ENCODE measurements around the gene EIF1AD.
A peak's percentile ranks its signal among the peaks of the same experiment; 100 is the strongest.
"Not testable (repeated sequence)": the region's sequence is repeated elsewhere in the genome, so short reads cannot be mapped to it uniquely, and the experiment has no call there.

EIF1AD gene

DNA sequence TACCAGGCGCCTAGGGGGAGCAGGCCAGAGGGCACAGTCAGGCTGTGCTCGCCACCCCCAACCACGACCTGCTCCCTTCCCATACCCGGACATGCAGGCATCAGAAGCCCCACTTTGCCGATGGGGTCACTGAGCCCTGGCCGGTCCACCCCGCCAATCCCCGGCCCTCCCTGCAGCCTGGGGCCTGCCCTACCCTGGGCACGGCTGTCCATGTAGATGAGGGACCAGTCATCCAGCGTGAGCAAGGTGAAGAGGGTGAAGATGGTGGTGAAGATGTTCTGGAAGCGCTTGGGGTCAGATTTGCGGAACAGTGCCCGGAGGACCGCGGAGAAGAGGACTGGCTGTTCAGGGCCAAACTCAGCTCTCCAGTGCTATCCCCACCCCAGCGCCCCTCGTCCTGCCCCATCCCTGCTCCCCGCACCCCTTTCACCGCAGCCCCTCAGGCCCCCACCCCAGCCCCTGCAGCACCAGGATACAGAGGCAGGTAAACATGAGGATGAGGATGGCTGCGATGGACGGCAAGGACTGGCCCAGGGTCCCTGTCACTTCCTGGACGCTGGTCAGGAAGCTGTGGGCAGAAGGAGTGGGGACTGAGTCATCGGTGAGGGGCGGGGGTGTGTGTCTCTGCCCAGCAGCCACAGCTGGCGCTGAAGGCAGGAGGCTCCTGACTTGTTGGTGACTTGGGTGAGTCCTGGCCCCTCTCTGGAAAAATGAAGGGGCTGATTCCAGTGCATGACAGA lies 18.8 kb upstream of the EIF1AD start:
- DNase-seq = no peak

DNA sequence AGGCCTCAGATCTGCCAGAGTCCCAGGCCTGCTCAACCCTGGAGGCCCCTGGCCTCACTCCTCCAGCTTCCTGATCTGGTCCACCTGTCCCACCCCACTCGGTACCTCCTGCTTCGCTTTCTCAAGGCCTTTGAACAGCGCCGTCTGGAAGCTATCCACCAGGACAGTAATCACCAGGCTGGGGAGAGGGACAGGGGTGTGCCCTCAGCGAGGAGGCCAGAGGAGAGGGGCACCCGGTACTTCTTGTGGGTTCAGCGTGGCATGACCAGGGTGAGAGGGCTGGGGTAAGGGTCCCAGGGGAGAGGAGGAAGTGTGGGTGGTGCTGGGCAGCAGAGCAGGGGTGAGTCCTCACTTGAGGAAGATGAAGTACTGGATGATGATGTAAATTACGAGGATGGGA lies 18.3 kb upstream of the EIF1AD start:
- DNase-seq = no peak

DNA sequence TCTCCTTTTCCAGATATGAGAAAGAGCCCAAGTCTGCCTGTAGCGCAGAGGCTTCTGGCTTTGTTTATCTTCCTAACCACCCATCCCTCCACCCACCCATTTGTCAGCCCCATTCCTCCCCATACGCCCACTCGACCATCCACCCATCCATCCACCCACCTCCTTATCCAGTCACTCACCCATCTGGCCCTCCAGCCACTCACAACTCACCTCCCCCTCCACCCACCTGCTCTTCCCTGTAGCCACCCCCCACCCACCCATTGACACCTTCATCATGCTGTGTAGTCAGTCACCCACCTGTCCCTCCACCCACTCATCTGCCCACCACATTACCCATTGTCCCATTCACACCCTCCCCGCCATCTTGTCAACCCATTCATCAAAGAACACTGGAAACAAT lies 15.4 kb upstream of the EIF1AD start:
- no peak for DNase-seq

DNA sequence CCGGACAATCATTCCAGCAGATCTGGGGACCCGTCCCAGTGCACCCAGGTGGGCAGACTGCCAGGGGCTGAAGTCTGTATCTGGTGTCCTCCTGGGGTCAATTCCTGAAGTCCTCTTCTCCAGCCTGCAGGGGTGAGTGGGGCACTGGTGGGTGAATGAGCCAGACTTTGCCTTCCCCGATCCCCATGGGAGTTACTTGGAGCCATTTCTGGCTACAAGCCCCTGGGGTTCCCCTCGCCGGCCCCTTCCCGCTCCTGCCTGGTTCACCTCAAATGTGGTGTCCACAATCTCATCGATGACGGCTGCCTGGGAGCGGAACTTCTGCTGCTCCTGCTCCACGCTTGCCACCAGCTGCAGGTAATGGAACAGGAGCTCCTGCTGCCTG lies 14.8 kb upstream of the EIF1AD start:
- no peak for DNase-seq

GRCh38 chr11:66015936-66016792 lies 14.2 kb upstream of the EIF1AD start:
- peak; percentile 46 for DNase-seq

DNA sequence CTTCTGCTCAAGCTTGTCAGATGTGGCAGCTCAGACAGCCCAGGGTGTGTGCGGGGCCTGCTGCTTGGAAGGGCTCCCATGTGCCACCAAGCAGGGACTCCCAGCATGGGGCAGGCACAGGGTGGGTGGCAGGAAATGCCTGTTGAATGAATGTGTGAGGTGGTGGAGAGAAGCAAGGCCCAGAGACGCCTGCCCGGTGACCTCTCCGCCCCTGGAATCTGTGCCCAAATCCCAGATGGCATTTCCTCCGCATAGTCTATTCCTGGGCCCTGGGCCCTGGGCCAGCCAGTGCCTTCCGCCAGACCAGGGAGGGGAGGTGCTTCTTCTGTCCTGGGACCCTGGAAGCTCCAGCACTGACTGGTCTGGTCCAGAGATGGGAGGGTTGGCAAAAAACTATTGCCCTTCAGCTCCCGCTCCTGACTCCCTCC lies 13.5 kb upstream of the EIF1AD start:
- no peak for DNase-seq

GRCh38 chr11:66014804-66015453 lies 13.0 kb upstream of the EIF1AD start:
- no peak for DNase-seq

DNA sequence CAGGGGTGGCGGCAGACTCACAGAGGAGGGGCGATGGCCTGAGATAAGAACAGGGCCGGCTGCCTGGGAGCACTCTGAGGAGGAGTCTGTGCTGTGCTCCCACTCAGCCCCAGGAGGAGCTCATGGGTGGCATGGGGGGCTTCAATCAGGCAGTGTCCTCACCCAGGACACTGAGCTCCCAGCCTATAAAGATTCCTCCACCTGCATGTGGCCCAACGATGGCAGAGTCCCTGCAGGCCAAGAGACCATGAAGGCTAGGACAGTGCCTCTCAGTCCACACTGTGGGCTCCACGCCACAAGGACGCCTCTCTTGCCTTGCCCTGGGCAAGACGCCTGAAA lies 11.8 kb upstream of the EIF1AD start:
- DNase-seq = no peak

DNA sequence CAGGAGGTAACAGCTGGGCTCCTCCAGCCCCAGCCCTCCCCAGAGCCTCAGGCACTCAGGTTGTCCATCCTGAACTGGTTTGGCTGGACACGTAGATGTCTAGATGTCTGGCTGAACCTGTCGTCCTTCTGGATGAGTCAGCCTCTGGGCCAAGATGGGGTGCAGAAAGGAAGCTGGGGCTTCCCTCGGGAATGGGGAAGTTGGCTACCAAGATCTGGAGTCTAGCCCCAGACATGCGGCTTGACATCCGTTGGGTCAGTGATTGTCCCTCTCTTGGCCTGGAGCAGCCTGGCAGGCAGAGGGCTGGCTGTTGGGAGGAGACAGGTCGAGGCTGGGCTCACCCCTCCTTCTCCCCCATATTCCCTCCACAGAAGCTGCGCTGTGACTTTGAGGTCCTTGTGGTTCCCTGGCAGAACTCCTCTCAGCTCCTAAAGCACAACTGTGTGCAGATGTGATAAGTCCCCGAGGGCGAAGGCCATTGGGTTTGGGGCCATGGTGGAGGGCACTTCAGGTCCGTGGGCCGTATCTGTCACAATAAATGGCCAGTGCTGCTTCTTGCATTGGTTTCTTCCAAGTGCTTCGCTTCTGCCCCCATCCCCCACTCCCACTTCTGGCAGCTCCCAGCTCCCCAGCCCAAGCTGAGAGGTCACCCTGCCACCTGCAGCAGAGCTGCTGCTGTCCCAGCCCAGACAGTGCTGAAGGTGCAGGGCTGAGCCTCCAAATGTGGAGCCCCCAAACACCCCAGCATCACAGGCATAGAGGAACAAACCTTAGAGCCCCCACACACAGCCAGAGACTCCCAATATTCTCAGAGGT lies 11.2 kb upstream of the EIF1AD start:
- DNase-seq = no peak

DNA sequence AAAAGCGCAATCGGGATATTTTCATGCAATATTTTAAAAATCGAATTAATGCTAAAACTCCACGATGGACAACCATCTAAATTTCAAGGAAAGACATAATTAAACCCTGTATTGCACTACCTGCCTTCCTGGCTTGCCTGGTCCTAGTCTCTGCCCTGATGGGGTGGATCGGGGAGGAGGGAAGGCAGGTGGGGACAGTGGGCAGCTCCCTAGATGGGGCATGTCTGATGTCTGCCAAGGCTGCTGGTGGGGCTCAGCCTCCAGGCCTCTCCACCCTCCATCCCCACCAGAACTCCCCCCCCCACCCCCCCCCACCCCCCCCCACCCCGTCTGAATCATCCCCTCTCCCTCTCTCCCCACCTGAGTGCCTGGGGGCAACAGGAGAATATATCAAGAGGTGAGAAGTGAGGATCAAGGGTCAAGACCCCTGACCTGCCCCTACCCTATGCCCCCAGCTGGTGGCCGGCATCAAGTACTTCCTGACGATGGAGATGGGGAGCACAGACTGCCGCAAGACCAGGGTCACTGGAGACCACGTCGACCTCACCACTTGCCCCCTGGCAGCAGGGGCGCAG lies 10.5 kb upstream of the EIF1AD start:
- DNase-seq = no peak

DNA sequence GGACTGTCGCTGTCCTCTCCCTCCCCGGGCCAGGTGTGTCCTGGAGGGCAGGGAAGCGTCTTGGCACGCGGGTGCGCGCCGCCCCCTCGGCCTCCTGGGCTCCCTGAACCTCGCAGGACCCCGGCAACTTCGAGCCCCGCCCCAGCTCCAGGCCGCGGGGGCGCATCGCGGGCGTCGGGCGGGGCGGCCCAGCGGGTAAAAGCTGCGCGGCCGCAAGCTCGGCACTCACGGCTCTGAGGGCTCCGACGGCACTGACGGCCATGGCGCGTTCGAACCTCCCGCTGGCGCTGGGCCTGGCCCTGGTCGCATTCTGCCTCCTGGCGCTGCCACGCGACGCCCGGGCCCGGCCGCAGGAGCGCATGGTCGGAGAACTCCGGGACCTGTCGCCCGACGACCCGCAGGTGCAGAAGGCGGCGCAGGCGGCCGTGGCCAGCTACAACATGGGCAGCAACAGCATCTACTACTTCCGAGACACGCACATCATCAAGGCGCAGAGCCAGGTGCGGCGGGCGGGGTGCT lies 9.9 kb upstream of the EIF1AD start, which contains the start of gene CST6:
CST6 (plus strand) TSS at position 224 of the 519 bp plus-strand sequence; CDS start at position 261, 37 bp downstream.
- DNase-seq = no peak

- no peak for DNase-seq
These were observed 9.4 kb upstream of the EIF1AD start for GRCh38 chr11:66011239-66011784.

DNA sequence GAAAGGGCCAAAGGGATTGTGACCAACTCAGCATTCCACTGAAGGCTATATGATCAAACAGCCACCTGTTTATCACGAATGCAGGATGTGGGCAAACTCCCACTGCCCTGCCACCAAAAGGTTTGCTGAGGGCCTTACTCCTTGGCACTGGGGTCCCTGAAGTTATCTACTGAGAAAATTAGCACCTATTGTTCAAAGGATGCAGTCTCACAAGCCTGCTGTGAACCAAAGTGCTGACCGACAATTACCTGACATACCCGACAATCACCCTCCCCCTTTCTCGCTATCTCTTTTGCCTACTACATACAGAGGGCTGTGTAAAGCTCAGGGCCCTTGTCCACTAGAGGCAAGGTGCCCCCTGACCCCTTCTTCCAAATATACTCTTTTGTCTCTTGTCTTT lies 8.1 kb upstream of the EIF1AD start:
- not testable (repeated sequence) for DNase-seq

GRCh38 chr11:66008468-66009101 lies 6.6 kb upstream of the EIF1AD start:
- no peak for DNase-seq

GRCh38 chr11:66008095-66008467 lies 6.1 kb upstream of the EIF1AD start:
- DNase-seq = no peak

DNA sequence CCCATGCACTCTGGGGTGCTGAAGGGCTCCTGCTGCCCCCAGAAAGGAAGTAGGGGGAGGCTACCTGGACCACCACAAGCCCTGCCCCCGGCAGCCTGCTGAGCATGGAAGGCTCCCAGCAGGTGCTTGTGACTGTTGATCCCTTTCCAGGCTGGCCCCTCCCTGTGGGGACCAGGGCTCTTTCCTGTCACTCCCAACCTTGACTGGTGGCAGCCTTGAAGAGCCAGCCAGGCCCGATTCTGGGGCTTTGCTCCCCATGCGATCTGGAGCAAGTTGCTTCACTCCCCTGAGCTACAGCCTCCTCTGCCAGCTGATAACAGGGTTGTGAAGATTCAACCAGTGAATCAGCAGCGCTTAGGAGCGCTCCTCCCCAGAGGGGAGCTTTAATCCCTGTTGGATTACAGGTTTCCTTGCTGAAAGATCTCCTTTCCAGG lies 5.3 kb upstream of the EIF1AD start:
- no peak for DNase-seq

GRCh38 chr11:66006891-66007176 lies 4.9 kb upstream of the EIF1AD start:
- DNase-seq = no peak

DNA sequence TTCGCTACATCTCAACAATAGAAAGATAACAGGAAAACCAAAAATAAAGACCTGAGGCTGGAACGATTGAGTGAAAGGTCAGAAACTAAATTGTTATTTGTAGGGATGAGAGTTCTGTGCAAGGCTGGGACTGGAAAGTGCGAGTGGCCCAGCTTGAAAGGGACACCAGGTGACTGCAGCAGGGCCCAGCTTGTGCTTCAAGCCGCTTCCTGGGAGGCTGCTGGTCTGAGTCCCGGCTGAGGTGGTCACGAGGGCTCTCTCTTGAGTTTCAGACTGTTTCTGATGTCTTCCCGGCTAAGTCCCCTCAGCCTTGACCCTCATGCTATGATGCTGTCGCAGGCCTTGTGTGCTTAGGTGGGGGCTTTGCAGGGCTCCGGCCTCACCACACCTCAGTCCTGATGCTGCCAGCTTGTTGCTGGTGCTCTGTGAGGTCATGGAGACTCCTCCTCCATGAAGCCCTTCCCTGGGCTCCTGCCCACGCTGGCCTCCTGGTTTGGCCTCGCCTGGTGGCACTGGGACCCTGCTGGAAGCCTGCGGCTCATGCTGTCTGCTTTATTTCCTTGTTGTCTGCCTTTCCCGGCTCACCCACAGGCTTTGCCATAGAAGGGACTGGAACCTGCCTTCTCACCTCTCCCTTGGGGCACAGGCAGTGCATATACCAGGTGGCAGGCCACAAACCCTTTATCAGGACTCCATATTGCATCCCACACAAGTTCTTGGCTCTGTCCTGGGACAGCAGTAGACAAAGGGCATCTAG lies 4.4 kb upstream of the EIF1AD start:
- no peak for DNase-seq

DNA sequence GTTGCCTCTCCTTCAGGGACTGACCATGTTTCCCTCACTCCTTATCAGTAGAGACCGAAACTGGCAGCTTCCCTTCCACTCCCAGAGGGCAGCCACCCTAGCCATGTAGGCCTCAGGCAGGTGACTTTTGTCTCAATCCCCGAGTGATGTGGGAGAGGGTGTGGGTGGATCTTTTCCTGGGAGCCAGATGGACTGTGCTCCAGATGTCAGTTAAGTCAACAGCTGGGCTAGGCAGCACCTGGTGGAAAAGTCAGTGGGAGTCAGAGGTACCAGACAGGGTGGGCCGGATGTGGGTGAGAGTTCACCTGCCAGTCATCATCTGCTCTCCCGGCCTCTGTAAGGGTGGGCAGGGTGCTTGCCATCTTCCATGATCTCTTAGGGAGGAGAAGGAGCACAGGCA lies 2.2 kb upstream of the EIF1AD start:
- DNase-seq = no peak

DNA sequence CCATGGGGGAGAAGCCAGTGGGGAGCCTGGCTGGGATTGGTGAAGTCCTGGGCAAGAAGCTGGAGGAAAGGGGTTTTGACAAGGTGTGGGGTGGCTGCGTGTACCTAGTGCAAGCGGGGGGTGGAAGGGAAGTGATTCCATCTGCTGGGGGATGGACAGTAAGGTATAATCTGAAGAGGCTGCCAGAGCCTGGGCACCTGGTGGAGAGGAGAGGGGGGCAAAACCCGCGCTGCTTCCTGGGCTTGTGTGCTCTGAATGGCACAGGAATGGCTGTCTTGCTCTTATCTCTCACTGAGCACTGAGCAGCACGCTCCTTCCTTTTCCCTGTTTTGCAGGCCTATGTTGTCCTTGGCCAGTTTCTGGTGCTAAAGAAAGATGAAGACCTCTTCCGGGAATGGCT lies 1.3 kb upstream of the EIF1AD start:
- DNase-seq = no peak

DNA sequence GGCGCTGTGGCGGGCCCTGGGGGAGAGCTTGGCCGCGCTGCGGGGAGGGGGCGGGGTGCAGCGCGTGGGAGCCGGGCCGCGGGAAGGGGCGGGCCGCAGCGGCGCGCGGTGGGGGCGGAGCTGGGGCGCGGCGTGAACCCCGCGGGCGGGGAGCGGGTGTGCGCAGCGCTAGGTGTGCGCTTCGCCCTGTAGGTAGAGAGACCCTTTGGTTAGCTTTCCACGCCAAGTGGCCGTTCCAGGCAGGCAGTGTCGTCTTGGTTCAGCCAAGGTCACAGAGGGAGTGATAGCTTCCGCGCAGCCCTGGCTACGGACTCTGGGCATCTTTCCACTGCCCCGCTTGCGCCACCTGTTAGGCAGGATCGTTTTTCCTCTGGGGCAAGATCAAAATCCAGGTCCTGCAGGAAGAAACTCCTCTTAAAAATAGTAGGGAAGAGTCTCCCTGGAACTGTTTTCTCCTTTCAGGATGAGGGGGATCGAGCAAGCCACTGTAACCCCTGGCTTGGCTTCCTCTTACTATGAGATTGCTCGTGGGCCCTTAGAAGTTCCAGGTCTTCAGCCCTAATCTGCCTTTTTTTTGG lies 780 bp upstream of the EIF1AD start:
- no peak for DNase-seq

Data from NCI-H1694 treated with DMSO at 0.1 percent for 48 hours (cell line).